ENCODE data around the gene ARPC5L.

ARPC5L gene

GRCh38 chr9:124815601-124816000 is 46.3 kb upstream of the ARPC5L start:
- DNase-seq (ENCODE audit: low read depth, low spot score) = no peak
- CTCF ChIA-PET = interaction anchor here (5.5 to 8.5 kb wide), 2 partner anchors 38 to 43 kb away, joined by 38 to 85 read pairs; partner anchors contain the start of genes NR6A1 and WDR38
- no peak overlapping the region for H3K4me3 ChIP-seq (ENCODE audit: low read depth, low read length)
- POLR2A ChIA-PET = no interaction called here
- TF ChIP-seq CTCF (IDR thresholded peaks at IDR 0.05; ENCODE audit: insufficient read depth, low read length, missing control alignments) = no peak

DNA sequence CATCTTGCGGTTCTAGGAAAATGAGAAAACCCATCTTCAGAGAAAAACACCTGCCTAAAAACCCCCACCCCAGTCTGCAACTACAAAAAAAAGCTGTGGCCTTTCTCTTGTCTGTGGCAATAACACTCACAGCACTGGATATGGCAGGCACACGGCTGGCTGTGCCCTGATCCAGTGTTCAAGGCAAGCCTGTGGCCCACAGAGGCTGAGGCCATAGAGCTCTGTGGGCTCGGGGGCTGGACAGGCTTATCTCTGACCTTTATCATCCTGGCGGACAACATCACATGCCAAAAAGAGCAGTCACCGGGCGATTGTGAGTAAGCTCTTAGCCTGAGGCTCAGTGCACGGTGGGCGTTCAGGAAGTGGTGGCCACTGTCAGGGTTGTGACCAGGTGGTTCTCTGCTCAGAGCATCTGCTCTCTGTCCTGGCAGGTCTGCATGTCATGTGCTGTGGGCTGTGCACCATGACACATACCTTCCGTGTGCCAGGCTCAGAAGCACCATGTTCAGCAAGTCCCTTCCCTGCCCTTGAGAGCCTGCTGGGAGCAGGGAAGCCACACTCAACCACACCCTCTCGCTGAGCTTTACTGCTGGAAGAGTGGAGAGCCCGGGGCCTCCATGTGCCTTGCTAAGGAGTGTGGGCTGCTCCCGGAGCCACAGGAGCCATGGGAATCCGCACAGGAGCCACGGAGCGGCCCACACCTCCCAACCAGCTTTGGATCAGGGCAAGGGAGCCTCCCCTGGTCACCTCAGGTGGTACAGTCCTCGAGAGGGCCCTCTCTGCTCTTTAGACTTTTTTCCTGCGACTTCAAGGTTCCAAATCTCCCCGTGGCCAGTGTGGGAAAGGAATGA is 43.3 kb upstream of the ARPC5L start:
- no peak for DNase-seq (ENCODE audit: low read depth, low spot score)
- CTCF ChIA-PET = interaction anchor here (0.8 to 2.6 kb wide), 9 partner anchors 10 to 46 kb away, joined by 3 to 13 read pairs (median 4); partner anchors contain the start of gene WDR38
- TF ChIP-seq CTCF (IDR thresholded peaks at IDR 0.05; ENCODE audit: insufficient read depth, low read length, missing control alignments) = no peak
- H3K4me3 ChIP-seq (ENCODE audit: low read depth, low read length) = no peak overlapping the region
- POLR2A ChIA-PET = no interaction called here

DNA sequence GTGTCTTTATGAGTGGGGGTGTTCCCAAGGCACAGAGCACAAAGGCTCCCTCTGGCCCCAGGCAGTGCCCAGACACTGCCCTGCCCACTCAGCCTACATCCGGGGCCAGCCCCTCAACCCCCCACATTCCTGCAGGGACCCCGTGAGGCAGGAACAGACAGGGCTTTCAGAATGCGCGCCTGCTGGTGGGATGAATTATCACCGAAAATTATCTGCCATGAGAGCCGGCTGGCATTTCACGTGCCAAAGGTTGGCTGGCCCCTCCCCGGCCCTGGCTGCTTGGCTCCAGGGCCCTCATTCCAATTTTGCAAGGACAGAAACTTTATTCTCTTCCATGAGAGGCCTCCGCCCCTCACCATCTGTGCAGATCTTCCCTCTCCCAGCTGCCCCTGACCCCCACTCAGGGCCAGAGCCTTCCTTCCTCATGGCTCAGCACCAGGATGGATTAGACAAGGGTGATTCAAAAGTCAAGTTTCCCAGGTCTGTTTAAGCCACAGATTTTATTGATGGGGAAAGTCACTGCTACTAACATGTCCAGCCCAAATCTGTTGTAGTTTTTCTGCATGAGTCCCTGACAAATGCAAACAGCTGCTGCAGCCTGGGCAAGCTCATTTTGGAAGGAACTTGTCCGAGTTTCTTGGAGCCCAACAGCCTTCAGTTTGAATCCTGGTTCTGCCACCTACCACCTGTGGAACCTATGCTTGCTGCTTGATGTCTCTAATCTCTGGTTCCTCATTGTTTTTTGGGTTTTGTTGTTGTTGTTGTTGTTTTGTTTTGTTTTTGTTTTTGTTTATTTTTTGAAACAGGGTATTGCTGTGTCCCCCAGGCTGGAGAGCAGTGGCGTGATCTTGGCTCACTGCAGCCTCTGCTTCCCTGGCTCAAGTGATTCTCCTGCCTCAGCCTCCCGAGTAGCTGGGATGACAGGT is 41.0 kb upstream of the ARPC5L start:
- no peak for DNase-seq (ENCODE audit: low read depth, low spot score)
- TF ChIP-seq CTCF (IDR thresholded peaks at IDR 0.05; ENCODE audit: insufficient read depth, low read length, missing control alignments) = no peak
- no peak overlapping the region for H3K4me3 ChIP-seq (ENCODE audit: low read depth, low read length)
- ChIA-PET CTCF (interaction anchor here (1.0 to 1.5 kb wide), 5 partner anchors 17 to 35 kb away, joined by 3 to 6 read pairs (median 5); partner anchors contain the start of gene WDR38), POLR2A (no interaction called here)

DNA sequence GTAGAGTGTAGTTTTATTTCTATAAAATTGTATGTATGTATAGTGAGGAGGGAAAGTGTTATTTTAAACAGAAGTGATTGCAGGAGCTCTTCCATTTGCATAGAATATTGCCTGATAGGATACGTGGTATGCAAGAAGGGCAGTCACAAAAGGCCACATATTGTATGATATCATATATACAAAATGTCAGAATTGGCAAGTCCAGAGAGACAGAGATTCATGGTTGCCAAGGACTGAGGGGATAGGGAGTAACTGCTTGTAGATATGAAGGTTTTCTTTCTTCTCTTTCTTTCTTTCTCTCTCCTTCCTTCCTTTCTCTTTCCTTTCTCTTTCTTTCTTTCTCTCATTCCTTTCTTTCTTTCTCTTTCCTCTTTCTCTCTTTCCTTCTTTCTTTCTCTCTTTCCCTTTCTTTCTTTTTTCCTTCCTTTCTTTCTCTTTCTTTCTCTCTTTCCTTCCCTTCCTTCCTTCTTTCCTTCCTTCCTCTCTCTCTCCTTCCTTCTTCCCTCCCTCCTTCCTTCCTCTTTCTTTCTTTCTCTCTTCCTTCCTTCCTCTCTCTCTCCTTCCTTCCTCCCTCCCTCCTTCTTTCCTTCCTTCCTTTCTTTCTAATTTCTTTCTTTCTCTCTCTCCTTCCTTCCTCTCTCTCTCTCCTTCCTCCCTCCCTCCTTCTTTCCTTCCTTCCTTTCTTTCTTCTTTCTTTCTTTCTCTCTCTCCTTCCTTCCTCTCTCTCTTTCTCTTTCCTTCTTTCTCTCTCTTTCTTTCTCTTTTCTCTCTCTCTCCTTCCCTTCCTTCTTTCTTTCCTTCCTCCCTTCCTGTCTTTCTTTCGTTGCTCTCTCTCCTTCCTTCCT is 33.2 kb upstream of the ARPC5L start:
- no peak overlapping the region for H3K4me3 ChIP-seq (ENCODE audit: low read depth, low read length)
- no peak for TF ChIP-seq CTCF (IDR thresholded peaks at IDR 0.05; ENCODE audit: insufficient read depth, low read length, missing control alignments)
- ChIA-PET POLR2A (no interaction called here), CTCF (interaction anchor here (2.8 to 42.1 kb wide), 3 partner anchors 23 to 53 kb away, joined by 7 to 2098 read pairs (median 276); partner anchors contain the start of genes NR6A1, OLFML2A and WDR38)
- no peak for DNase-seq (ENCODE audit: low read depth, low spot score)

- no peak overlapping the region for H3K4me3 ChIP-seq (ENCODE audit: low read depth, low read length)
- TF ChIP-seq CTCF (IDR thresholded peaks at IDR 0.05; ENCODE audit: insufficient read depth, low read length, missing control alignments) = no peak
- CTCF ChIA-PET = interaction anchor here (2.0 to 42.1 kb wide), 3 partner anchors 11 to 53 kb away, joined by 11 to 2098 read pairs (median 276); partner anchors contain the start of genes NR6A1, OLFML2A and WDR38
- POLR2A ChIA-PET = no interaction called here
- no peak for DNase-seq (ENCODE audit: low read depth, low spot score)
These were observed 32.6 kb upstream of the ARPC5L start for GRCh38 chr9:124829334-124829669.
